Thyroid gland (tissue), 4 donors: ENCODE data around the gene SLC38A2. TPM values are rescaled to one million over a fixed set of nuclear protein-coding genes. Genes with fewer than 3 reads are reported as not detected.
A peak's percentile ranks its signal among the peaks of the same experiment; 100 is the strongest.

Experiments used
- DNase-seq, 2 donors: peaks; one replicate each; pipeline ENCODE4 v3.0.0-alpha.2; 2019
- H3K27ac ChIP-seq, 3 donors: fragments of 200-600 bp; sonication (generic); 1 replicate in 2 of 3; 2 replicates in 1 of 3; pipeline ENCODE4 v1.5.1; 2016 to 2019; ENCODE audit warnings: mild to moderate bottlenecking in 1 of 3, moderate library complexity in 1 of 3
- H3K27me3 ChIP-seq: fragments of 200-600 bp; sonication (generic); one replicate; pipeline ENCODE4 v1.5.1; 2019
- H3K36me3 ChIP-seq, 2 donors: fragments of 200-600 bp; sonication (generic); one replicate each; pipeline ENCODE4 v1.5.1; 2016 to 2019
- H3K4me1 ChIP-seq, 2 donors: fragments of 200-600 bp; sonication (generic); one replicate each; pipeline ENCODE4 v1.5.1; 2017 to 2019
- H3K4me3 ChIP-seq, 3 donors: fragments of 200-600 bp; sonication (generic); replicated peaks in 1 of 3; 1 replicate in 2 of 3; 2 replicates in 1 of 3; pipeline ENCODE4 v1.5.1; 2016; ENCODE audit warnings: mild to moderate bottlenecking in 1 of 3
- H3K9me3 ChIP-seq: fragments of 200-600 bp; sonication (generic); one replicate; pipeline ENCODE4 v1.5.1; 2017
- POLR2A ChIP-seq, 2 donors: fragments of 450-650 bp; IDR thresholded peaks; one replicate each; pipeline ENCODE4 v1.6.1; 2017; ENCODE audit warnings: antibody characterized with exemption in 2 of 2, mild to moderate bottlenecking in 2 of 2, moderate library complexity in 1 of 2
- WGBS, 2 donors: methylation state at CpG; one replicate each; pipeline ENCODE4 v1.1.5; 2017; 5-methylcytosine and 5-hydroxymethylcytosine counted together
- intact Hi-C: fragments of 100-400 bp; cut with DNase I; formaldehyde crosslinking; loops from one replicate; pipeline ENCODE4 v1.15.1; 2023
- total RNA-seq, 4 donors: library from RNA; depleted of rRNA; stranded (reverse); fragments of >200 nt; gene quantifications; one replicate each; pipeline ENCODE4 v1.2.3, GENCODE V29; 2016
- TF ChIP-seq, protein P1 (sequence below), 6 experiments: fragments of 200-600 bp in 3 of 6; fragments of 450-650 bp in 3 of 6; sonication (generic) in 3 of 6; IDR thresholded peaks; one replicate each; pipeline ENCODE4 v1.5.1; 2016 to 2019; ENCODE audit warnings: antibody characterized with exemption in 6 of 6, mild to moderate bottlenecking in 2 of 6, inconsistent platforms in 1 of 6, moderate library complexity in 1 of 6

Gene SLC38A2
- total RNA-seq, 4 donors from 2014 or later = 210 to 460 (median 314) TPM

DNA sequence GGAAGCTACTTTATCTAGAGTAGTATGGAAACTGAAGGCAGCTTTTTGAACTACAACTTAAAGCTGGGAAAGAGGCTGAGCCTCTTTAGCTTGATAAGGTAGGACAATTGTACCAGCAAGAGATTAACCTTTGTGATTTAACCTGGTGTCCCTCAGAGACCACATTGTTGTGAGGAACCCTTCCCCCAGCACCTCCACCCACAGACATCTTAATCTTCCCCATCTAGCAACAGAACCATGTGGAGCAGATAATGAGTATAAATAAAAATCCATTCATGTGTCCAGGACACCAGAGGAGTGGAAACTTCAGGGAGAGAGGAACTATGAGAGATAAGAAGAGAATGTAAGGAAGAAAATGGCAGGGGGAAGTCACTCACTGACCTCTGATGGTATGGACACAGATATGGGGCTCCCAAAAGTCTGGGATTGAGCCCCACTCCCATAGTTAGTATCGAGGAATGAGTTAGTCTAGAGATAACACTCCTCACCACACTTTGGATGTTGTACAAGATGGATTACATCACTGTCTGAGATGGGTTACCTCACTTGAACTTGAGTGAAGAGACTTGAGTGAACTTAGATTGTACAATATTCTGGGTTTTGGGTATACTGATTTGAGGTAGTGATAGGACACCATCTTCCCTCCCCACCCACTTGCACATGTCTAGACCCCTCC, 33.9 kb upstream of the SLC38A2 start:
- WGBS, 2 donors = 77 to 80% methylated on average over 1 of the region's 1 CpG
- intact Hi-C loops = no loop called here
- no peaks in the 10 kb centered on the region for H3K9me3 ChIP-seq
- H3K4me3 ChIP-seq = no peak overlapping the region
- H3K4me1 ChIP-seq = no peaks in the 10 kb centered on the region
- H3K27me3 ChIP-seq = no peaks in the 10 kb centered on the region
- TF ChIP-seq POLR2A (IDR thresholded peaks at IDR 0.05) = no peak
- TF ChIP-seq, protein P1, sequence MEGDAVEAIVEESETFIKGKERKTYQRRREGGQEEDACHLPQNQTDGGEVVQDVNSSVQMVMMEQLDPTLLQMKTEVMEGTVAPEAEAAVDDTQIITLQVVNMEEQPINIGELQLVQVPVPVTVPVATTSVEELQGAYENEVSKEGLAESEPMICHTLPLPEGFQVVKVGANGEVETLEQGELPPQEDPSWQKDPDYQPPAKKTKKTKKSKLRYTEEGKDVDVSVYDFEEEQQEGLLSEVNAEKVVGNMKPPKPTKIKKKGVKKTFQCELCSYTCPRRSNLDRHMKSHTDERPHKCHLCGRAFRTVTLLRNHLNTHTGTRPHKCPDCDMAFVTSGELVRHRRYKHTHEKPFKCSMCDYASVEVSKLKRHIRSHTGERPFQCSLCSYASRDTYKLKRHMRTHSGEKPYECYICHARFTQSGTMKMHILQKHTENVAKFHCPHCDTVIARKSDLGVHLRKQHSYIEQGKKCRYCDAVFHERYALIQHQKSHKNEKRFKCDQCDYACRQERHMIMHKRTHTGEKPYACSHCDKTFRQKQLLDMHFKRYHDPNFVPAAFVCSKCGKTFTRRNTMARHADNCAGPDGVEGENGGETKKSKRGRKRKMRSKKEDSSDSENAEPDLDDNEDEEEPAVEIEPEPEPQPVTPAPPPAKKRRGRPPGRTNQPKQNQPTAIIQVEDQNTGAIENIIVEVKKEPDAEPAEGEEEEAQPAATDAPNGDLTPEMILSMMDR (IDR thresholded peaks at IDR 0.05) = no peak
- no peaks in the 10 kb centered on the region for H3K36me3 ChIP-seq
- no peak overlapping the region for H3K27ac ChIP-seq
- no peak for DNase-seq

DNA sequence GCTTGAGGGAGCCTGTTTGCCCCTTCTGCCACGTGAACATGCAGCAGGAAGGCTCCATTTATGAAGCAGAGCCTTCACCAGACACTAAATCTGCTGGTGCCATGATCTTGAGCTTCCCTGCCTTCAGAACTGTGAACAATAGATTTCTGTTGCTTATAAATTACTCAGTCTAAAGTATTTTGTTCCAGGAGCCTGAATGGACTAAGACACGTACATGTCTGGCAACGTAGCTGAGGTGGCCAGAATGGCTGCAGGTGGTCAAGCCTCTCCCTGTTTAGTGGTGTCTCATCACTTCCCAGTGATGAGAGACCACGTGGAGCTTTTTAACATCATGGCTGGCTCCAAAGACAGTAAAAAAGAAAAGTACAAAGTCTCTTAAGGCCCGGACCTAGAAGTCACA, 32.2 kb upstream of the SLC38A2 start:
- H3K4me3 ChIP-seq = no peak overlapping the region
- TF ChIP-seq, protein P1 (IDR thresholded peaks at IDR 0.05) = no peak
- TF ChIP-seq POLR2A (IDR thresholded peaks at IDR 0.05) = no peak
- WGBS, 2 donors = 73 to 94% methylated on average over 5 of the region's 5 CpGs
- no peak overlapping the region for H3K27ac ChIP-seq
- no peak for DNase-seq
- intact Hi-C loops = no loop called here
- no peaks in the 10 kb centered on the region for H3K9me3 ChIP-seq
- no peaks in the 10 kb centered on the region for H3K27me3 ChIP-seq
- no peaks in the 10 kb centered on the region for H3K36me3 ChIP-seq
- H3K4me1 ChIP-seq = no peaks in the 10 kb centered on the region

DNA sequence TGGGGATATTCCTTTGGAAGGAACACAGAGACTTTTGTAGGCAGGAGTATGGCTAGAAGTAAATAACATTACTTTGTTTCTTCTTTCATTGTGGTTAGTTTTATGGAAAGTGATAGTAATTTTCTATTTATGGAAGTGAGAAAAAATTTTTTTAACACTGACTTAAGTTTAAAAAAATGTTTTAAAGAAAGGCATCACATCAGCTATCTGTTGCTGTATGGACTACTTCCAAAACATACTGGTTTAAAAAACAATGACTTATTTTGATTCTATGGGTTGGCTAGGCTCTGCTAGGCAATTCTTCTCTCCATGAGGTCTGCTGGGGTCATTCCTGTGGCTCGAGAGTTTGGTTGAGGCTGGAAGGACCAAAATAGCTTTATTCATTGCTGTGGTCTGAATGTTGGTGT, 31.7 kb upstream of the SLC38A2 start:
- intact Hi-C loops = no loop called here

DNA sequence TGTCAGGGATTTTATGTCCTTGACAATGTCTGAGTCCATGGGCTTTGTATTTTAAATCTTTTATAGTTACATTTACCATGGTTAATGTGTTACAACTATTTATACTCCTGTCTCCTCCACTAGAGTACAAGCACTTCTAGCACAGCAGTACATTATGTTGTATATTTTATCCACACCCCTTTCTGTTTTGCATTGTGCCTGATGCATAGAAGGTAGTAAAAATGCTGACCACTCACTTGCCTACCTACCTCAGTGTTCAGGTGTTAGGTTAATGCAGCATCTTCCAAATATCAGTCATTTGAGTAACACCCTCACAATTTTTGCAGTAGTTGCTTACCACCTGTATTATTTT, 31.1 kb upstream of the SLC38A2 start:
- TF ChIP-seq, protein P1 (IDR thresholded peaks at IDR 0.05) = no peak
- TF ChIP-seq POLR2A (IDR thresholded peaks at IDR 0.05) = no peak
- no peak for DNase-seq
- intact Hi-C loops = no loop called here
- no peaks in the 10 kb centered on the region for H3K27me3 ChIP-seq
- H3K27ac ChIP-seq = no peak overlapping the region
- no peaks in the 10 kb centered on the region for H3K36me3 ChIP-seq
- no peaks in the 10 kb centered on the region for H3K9me3 ChIP-seq
- H3K4me3 ChIP-seq = no peak overlapping the region
- no peaks in the 10 kb centered on the region for H3K4me1 ChIP-seq

More for the DNA sequence above, 31.7 kb upstream of the SLC38A2 start:
- TF ChIP-seq POLR2A (IDR thresholded peaks at IDR 0.05) = no peak
- TF ChIP-seq, protein P1 (IDR thresholded peaks at IDR 0.05) = no peak
- Histone ChIP-seq H3K36me3 (no peaks in the 10 kb centered on the region), H3K27ac (no peak overlapping the region), H3K27me3 (no peaks in the 10 kb centered on the region), H3K4me3 (no peak overlapping the region), H3K4me1 (no peaks in the 10 kb centered on the region), H3K9me3 (no peaks in the 10 kb centered on the region)
- WGBS, 2 donors = 72 to 75% methylated on average over 1 of the region's 1 CpG
- no peak for DNase-seq

DNA sequence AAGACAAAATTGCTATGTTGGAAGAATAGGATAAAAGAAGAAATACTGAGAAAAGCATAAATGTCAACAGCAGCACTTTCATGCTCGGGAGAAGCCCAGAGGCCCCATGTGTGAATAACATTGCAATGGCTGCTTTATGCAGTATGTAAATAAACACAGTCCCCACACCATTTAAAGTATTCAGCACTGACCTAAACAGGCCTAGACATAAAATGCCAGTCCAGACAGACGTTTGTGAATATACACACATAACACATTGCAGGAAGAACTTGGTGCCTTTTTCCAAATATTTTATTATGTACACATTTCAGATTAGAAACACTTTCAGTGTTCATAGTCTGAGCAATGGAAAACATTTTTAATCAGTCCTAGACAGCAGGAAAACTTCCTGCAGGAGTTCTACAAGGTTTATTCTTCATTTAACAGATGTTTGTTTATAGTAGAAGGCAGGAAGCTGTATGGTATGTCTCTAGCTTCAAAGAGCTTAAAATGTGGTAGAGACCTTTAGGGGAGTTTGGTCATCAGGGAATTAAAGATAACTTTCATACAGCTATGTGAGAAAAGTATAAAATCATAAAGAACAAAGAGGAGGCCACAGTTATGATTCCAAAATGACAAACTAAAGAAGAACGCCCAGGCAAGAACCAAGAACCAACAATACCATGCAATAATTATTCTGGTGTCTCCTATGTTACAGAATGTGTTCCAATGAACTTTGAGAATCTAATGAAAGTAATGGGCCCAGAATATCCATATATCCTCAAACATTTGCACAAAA, 30.6 kb upstream of the SLC38A2 start:
- TF ChIP-seq POLR2A (IDR thresholded peaks at IDR 0.05) = no peak
- TF ChIP-seq, protein P1 (IDR thresholded peaks at IDR 0.05) = no peak
- no peaks in the 10 kb centered on the region for H3K4me1 ChIP-seq
- peak overlapping the region in 1 of 3 donors; percentile 9 for H3K27ac ChIP-seq
- intact Hi-C loops = no loop called here
- no peaks in the 10 kb centered on the region for H3K36me3 ChIP-seq
- WGBS, 2 donors = 62 to 80% methylated on average over 3 of the region's 3 CpGs
- no peaks in the 10 kb centered on the region for H3K27me3 ChIP-seq
- H3K4me3 ChIP-seq = no peak overlapping the region
- DNase-seq = no peak
- no peaks in the 10 kb centered on the region for H3K9me3 ChIP-seq
